ENCODE data around the gene DPP8. TPM values are rescaled to one million over a fixed set of nuclear protein-coding genes. Genes with fewer than 3 reads are reported as not detected.

DPP8 gene
- polyA plus RNA-seq, 1 donor from 2014 or later = 18.6 TPM

DNA sequence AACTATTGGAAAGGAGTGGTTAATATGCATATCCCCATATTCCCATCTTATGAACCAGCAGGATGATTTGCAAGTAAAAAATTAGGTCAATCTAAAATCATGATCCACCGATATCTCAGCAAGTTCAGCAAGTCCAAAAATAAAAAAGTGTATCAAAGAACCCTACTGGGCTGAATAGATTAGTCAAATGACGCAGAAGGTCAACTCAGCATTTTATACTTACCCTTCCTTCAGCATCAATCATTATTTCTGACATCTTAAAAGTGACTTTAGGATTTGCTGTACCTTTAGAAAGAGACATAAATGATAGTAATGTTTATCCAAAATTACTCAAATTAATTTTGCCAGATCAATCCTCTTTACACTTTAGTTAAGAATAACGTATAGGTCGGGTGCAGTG lies 32.6 kb downstream of the DPP8 start:
- Histone ChIP-seq H3K27ac (ENCODE audit: low read length) (no peak overlapping the region), H4K20me1 (ENCODE audit: insufficient read depth) (no peaks in the 10 kb centered on the region), H3K9ac (ENCODE audit: low read length) (no peak overlapping the region), H2AFZ (ENCODE audit: low read depth, low read length) (no peak overlapping the region), H3K9me2 (ENCODE audit: insufficient read depth, low read length) (no peaks in the 10 kb centered on the region), H3K4me3 (ENCODE audit: low read length) (no peak overlapping the region), H3K27me3 (ENCODE audit: insufficient read depth, low read depth, low read length) (no peaks in the 10 kb centered on the region), H3K36me3 (ENCODE audit: insufficient read depth, low read length) (no peaks in the 10 kb centered on the region), H3F3A (ENCODE audit: insufficient read depth, low read length, poor library complexity, severe bottlenecking) (no peaks in the 10 kb centered on the region), H3K79me2 (replicated peaks; ENCODE audit: insufficient read depth, low read length) (no peaks in the 10 kb centered on the region), H3K9me3 (ENCODE audit: low read length) (no peaks in the 10 kb centered on the region), H3K4me2 (ENCODE audit: low read length) (no peak overlapping the region)
- TF ChIP-seq, protein P1, sequence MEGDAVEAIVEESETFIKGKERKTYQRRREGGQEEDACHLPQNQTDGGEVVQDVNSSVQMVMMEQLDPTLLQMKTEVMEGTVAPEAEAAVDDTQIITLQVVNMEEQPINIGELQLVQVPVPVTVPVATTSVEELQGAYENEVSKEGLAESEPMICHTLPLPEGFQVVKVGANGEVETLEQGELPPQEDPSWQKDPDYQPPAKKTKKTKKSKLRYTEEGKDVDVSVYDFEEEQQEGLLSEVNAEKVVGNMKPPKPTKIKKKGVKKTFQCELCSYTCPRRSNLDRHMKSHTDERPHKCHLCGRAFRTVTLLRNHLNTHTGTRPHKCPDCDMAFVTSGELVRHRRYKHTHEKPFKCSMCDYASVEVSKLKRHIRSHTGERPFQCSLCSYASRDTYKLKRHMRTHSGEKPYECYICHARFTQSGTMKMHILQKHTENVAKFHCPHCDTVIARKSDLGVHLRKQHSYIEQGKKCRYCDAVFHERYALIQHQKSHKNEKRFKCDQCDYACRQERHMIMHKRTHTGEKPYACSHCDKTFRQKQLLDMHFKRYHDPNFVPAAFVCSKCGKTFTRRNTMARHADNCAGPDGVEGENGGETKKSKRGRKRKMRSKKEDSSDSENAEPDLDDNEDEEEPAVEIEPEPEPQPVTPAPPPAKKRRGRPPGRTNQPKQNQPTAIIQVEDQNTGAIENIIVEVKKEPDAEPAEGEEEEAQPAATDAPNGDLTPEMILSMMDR (IDR thresholded peaks at IDR 0.05; ENCODE audit: poor library complexity, severe bottlenecking) = no peak
- TF ChIP-seq, protein P2, sequence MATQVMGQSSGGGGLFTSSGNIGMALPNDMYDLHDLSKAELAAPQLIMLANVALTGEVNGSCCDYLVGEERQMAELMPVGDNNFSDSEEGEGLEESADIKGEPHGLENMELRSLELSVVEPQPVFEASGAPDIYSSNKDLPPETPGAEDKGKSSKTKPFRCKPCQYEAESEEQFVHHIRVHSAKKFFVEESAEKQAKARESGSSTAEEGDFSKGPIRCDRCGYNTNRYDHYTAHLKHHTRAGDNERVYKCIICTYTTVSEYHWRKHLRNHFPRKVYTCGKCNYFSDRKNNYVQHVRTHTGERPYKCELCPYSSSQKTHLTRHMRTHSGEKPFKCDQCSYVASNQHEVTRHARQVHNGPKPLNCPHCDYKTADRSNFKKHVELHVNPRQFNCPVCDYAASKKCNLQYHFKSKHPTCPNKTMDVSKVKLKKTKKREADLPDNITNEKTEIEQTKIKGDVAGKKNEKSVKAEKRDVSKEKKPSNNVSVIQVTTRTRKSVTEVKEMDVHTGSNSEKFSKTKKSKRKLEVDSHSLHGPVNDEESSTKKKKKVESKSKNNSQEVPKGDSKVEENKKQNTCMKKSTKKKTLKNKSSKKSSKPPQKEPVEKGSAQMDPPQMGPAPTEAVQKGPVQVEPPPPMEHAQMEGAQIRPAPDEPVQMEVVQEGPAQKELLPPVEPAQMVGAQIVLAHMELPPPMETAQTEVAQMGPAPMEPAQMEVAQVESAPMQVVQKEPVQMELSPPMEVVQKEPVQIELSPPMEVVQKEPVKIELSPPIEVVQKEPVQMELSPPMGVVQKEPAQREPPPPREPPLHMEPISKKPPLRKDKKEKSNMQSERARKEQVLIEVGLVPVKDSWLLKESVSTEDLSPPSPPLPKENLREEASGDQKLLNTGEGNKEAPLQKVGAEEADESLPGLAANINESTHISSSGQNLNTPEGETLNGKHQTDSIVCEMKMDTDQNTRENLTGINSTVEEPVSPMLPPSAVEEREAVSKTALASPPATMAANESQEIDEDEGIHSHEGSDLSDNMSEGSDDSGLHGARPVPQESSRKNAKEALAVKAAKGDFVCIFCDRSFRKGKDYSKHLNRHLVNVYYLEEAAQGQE (IDR thresholded peaks at IDR 0.05; ENCODE audit: borderline replicate concordance) = no peak
- TF ChIP-seq EP300 (conservative IDR thresholded peaks at IDR 0.05; ENCODE audit: poor library complexity, severe bottlenecking) = no peak

- Histone ChIP-seq H3K79me2 (replicated peaks; ENCODE audit: insufficient read depth, low read length) (no peaks in the 10 kb centered on the region), H3K9ac (ENCODE audit: low read length) (no peak overlapping the region), H3K27me3 (ENCODE audit: insufficient read depth, low read depth, low read length) (no peaks in the 10 kb centered on the region), H2AFZ (ENCODE audit: low read depth, low read length) (no peak overlapping the region), H4K20me1 (ENCODE audit: insufficient read depth) (no peaks in the 10 kb centered on the region), H3K9me2 (ENCODE audit: insufficient read depth, low read length) (no peaks in the 10 kb centered on the region), H3K36me3 (ENCODE audit: insufficient read depth, low read length) (no peaks in the 10 kb centered on the region), H3K9me3 (ENCODE audit: low read length) (no peaks in the 10 kb centered on the region), H3K4me3 (ENCODE audit: low read length) (no peak overlapping the region), H3F3A (ENCODE audit: insufficient read depth, low read length, poor library complexity, severe bottlenecking) (no peaks in the 10 kb centered on the region), H3K4me2 (ENCODE audit: low read length) (no peak overlapping the region), H3K27ac (ENCODE audit: low read length) (no peak overlapping the region)
- TF ChIP-seq, protein P1 (IDR thresholded peaks at IDR 0.05; ENCODE audit: poor library complexity, severe bottlenecking) = no peak
- TF ChIP-seq EP300 (conservative IDR thresholded peaks at IDR 0.05; ENCODE audit: poor library complexity, severe bottlenecking) (no peak), EZH2 (IDR thresholded peaks at IDR 0.05; ENCODE audit: borderline replicate concordance, insufficient read depth, low read length, poor library complexity, severe bottlenecking) (no peak), TAF1 (IDR thresholded peaks at IDR 0.05; ENCODE audit: low read depth) (no peak)
- TF ChIP-seq, protein P2 (IDR thresholded peaks at IDR 0.05; ENCODE audit: borderline replicate concordance) = no peak
Observed at GRCh38 chr15:65476903-65477302, 40.6 kb downstream of the DPP8 start.
